Esophagus muscularis mucosa (tissue), 3 donors: Measurements from ENCODE around the gene ZC3H7B.

Source experiments
- POLR2A ChIP-seq: fragments of 450-650 bp; IDR thresholded peaks from one replicate; pipeline ENCODE4 v1.6.1; 2017; ENCODE audit warnings: antibody characterized with exemption, moderate library complexity, mild to moderate bottlenecking, low read depth
- POLR2AphosphoS5 ChIP-seq, 2 donors: sonication (generic); formaldehyde crosslinking; IDR thresholded peaks; one replicate each; pipeline ENCODE4 v1.6.1; 2017; ENCODE audit warnings: antibody characterized with exemption in 2 of 2
- TF ChIP-seq, protein P1 (sequence below), 3 experiments: fragments of 200-600 bp in 2 of 3; fragments of 450-650 bp in 1 of 3; sonication (generic) in 2 of 3; IDR thresholded peaks; one replicate each; pipeline ENCODE4 v1.5.1; 2017 to 2019; ENCODE audit warnings: antibody characterized with exemption in 3 of 3, mild to moderate bottlenecking in 2 of 3, moderate library complexity in 1 of 3

DNA sequence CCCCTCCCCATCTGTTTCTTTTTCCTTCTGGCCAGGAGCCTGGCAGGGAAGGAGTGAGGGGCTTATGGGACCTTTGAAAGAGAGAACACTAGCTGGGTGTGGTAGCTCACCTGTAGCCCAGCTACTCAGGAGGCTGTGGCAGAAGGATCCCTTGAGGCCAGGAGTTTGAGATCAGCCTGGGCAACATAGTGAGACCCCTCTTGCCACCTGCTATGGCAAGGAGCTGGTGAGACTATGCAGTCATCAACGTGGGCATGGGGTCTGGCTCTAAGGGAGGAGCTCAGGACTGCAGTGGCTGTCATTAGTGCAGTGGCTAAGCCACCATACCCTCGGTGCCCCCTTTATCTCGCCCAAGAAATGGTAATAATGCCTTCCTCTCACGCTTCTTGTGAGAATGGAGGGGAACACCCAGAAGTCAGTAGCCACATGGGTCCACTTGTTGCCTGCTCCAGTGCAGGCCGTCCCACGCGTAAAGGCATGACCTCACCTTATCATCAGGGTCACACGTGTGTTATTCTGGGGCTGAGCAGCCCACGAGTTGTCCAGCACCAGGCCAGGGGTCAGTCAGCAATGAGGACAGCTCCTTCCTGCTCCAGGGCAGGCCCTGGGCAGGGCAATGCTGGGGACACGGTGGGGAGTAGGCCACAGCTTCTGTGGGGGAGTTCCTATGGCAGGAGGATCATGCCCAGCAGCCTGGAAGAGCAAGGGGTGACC lies 52.7 kb downstream of the ZC3H7B start:
- TF ChIP-seq, protein P1, sequence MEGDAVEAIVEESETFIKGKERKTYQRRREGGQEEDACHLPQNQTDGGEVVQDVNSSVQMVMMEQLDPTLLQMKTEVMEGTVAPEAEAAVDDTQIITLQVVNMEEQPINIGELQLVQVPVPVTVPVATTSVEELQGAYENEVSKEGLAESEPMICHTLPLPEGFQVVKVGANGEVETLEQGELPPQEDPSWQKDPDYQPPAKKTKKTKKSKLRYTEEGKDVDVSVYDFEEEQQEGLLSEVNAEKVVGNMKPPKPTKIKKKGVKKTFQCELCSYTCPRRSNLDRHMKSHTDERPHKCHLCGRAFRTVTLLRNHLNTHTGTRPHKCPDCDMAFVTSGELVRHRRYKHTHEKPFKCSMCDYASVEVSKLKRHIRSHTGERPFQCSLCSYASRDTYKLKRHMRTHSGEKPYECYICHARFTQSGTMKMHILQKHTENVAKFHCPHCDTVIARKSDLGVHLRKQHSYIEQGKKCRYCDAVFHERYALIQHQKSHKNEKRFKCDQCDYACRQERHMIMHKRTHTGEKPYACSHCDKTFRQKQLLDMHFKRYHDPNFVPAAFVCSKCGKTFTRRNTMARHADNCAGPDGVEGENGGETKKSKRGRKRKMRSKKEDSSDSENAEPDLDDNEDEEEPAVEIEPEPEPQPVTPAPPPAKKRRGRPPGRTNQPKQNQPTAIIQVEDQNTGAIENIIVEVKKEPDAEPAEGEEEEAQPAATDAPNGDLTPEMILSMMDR (IDR thresholded peaks at IDR 0.05): no peak
- TF ChIP-seq POLR2A (no peak), POLR2AphosphoS5 (IDR thresholded peaks at IDR 0.05) (no peak)
